ENCODE results near the gene ANKS3.

The ANKS3 gene

DNA sequence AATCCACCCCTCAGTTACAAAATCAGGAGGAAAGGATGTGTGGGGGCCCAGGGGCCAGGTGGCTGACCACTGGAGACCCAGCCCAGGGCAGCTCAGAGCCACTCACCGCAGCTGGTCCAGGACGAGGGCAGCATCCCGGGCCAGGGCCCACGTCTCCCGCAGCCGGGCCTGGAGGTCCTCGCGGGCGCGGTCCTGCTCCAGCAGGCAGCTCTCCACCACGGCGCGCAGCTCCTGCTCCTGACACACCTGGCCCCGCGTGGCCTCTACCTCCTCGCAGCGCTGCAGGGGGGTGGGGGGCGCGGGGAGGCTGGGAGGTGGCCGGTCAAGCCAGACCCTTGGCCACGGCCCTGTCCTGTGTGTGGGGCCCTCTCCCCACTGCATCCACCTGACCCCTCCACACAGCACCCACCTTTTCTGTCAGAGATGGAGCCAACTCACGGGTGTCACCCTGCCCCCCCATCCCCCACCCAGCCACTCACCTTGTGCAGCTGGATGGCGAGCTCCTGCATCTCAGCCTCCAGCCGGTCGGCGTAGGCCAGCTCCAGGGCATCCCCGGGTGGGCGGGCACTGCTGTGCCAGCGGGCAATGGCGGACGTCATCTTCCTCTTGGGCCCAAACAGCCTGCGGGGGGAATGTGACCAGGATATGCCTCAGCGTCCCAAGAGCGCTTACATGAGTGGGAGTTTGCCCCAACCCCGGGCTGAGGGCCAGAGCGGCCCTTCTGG lies 35.6 kb downstream of the ANKS3 start:
- Histone ChIP-seq H3K27ac (ENCODE audit: low read depth, low read length) (no peak overlapping the region), H3K9me3 (ENCODE audit: insufficient read depth, low read length) (no peaks in the 10 kb centered on the region), H2AFZ (ENCODE audit: low read depth, low read length, severe bottlenecking) (no peak overlapping the region), H3K36me3 (ENCODE audit: low read length) (no peaks in the 10 kb centered on the region), H3K9me2 (replicated peaks; ENCODE audit: insufficient read depth, low read length) (no peaks in the 10 kb centered on the region), H3K4me2 (ENCODE audit: low read depth, low read length, poor library complexity, severe bottlenecking) (no peak overlapping the region), H3K27me3 (ENCODE audit: low read length) (no peaks in the 10 kb centered on the region), H3F3A (ENCODE audit: insufficient read depth) (no peaks in the 10 kb centered on the region), H4K20me1 (ENCODE audit: low read depth, low read length) (no peaks in the 10 kb centered on the region), H3K9ac (ENCODE audit: low read length) (no peak overlapping the region), H3K4me3 (ENCODE audit: insufficient read depth, low read length, poor library complexity, severe bottlenecking) (no peak overlapping the region), H3K79me2 (ENCODE audit: insufficient read depth, low read length) (peaks cover 5% of the 10 kb centered on the region; the same call in 1 of the 2 replicates)
- no peak for TF ChIP-seq EZH2phosphoT487 (conservative IDR thresholded peaks at IDR 0.05; ENCODE audit: low read length)
- TF ChIP-seq, protein P1, sequence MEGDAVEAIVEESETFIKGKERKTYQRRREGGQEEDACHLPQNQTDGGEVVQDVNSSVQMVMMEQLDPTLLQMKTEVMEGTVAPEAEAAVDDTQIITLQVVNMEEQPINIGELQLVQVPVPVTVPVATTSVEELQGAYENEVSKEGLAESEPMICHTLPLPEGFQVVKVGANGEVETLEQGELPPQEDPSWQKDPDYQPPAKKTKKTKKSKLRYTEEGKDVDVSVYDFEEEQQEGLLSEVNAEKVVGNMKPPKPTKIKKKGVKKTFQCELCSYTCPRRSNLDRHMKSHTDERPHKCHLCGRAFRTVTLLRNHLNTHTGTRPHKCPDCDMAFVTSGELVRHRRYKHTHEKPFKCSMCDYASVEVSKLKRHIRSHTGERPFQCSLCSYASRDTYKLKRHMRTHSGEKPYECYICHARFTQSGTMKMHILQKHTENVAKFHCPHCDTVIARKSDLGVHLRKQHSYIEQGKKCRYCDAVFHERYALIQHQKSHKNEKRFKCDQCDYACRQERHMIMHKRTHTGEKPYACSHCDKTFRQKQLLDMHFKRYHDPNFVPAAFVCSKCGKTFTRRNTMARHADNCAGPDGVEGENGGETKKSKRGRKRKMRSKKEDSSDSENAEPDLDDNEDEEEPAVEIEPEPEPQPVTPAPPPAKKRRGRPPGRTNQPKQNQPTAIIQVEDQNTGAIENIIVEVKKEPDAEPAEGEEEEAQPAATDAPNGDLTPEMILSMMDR (IDR thresholded peaks at IDR 0.05; ENCODE audit: insufficient read depth, low read length, poor library complexity, severe bottlenecking): no peak

DNA sequence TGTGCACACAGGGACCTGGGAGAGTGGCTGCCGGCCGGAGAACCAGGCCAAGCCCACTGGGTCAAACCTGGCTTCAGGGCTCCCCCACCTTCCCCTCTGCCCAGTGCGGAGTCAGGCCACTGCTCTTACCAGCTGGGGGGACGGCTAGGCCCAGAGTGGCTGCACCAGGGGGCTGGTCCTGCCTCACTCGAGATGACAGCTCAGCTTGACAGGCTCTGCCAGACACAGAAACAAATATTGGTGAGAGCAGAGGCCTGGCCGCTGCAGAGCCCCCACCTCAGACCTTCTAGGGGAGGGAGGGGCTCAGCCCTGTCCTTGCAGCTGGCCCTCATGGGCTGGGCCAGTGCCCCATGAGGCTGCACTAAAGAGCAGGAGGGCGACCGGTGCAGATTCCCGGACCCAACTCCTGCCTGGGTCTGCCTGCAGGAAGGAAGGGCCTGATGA lies 36.2 kb downstream of the ANKS3 start:
- H2AFZ ChIP-seq (ENCODE audit: low read depth, low read length, severe bottlenecking): no peak overlapping the region
- no peak overlapping the region for H3K4me2 ChIP-seq (ENCODE audit: low read depth, low read length, poor library complexity, severe bottlenecking)
- no peak overlapping the region for H3K4me3 ChIP-seq (ENCODE audit: insufficient read depth, low read length, poor library complexity, severe bottlenecking)
- no peak overlapping the region for H3K9ac ChIP-seq (ENCODE audit: low read length)
- H3K27me3 ChIP-seq (ENCODE audit: low read length): no peaks in the 10 kb centered on the region
- no peaks in the 10 kb centered on the region for H4K20me1 ChIP-seq (ENCODE audit: low read depth, low read length)
- no peaks in the 10 kb centered on the region for H3K9me2 ChIP-seq (replicated peaks; ENCODE audit: insufficient read depth, low read length)
- H3K27ac ChIP-seq (ENCODE audit: low read depth, low read length): no peak overlapping the region
- H3K9me3 ChIP-seq (ENCODE audit: insufficient read depth, low read length): no peaks in the 10 kb centered on the region
- H3F3A ChIP-seq (ENCODE audit: insufficient read depth): no peaks in the 10 kb centered on the region
- H3K79me2 ChIP-seq (ENCODE audit: insufficient read depth, low read length): peaks cover 5% of the 10 kb centered on the region; the same call in 1 of the 2 replicates
- H3K36me3 ChIP-seq (ENCODE audit: low read length): no peaks in the 10 kb centered on the region
- TF ChIP-seq, protein P1 (IDR thresholded peaks at IDR 0.05; ENCODE audit: insufficient read depth, low read length, poor library complexity, severe bottlenecking): no peak
- TF ChIP-seq EZH2phosphoT487 (conservative IDR thresholded peaks at IDR 0.05; ENCODE audit: low read length): no peak

- no peak overlapping the region for H3K9ac ChIP-seq (ENCODE audit: low read length)
- no peak for TF ChIP-seq EZH2phosphoT487 (conservative IDR thresholded peaks at IDR 0.05; ENCODE audit: low read length)
- TF ChIP-seq, protein P1 (IDR thresholded peaks at IDR 0.05; ENCODE audit: insufficient read depth, low read length, poor library complexity, severe bottlenecking): no peak
These were observed 36.9 kb downstream of the ANKS3 start for GRCh38 chr16:4696905-4697847.

More at GRCh38 chr16:4696905-4697847, 36.9 kb downstream of the ANKS3 start:
- Histone ChIP-seq H3K4me2 (ENCODE audit: low read depth, low read length, poor library complexity, severe bottlenecking) (no peak overlapping the region), H4K20me1 (ENCODE audit: low read depth, low read length) (no peaks in the 10 kb centered on the region), H3K9me2 (replicated peaks; ENCODE audit: insufficient read depth, low read length) (no peaks in the 10 kb centered on the region), H3K9me3 (ENCODE audit: insufficient read depth, low read length) (no peaks in the 10 kb centered on the region), H3K27me3 (ENCODE audit: low read length) (no peaks in the 10 kb centered on the region), H3K27ac (ENCODE audit: low read depth, low read length) (no peak overlapping the region), H3K79me2 (ENCODE audit: insufficient read depth, low read length) (peaks cover 5% of the 10 kb centered on the region; the same call in 1 of the 2 replicates), H3K36me3 (ENCODE audit: low read length) (no peaks in the 10 kb centered on the region), H3K4me3 (ENCODE audit: insufficient read depth, low read length, poor library complexity, severe bottlenecking) (no peak overlapping the region), H2AFZ (ENCODE audit: low read depth, low read length, severe bottlenecking) (no peak overlapping the region), H3F3A (ENCODE audit: insufficient read depth) (no peaks in the 10 kb centered on the region)

Data from SU-DHL-6 (cell line).